ENCODE results near the gene PRKG1.

DNA sequence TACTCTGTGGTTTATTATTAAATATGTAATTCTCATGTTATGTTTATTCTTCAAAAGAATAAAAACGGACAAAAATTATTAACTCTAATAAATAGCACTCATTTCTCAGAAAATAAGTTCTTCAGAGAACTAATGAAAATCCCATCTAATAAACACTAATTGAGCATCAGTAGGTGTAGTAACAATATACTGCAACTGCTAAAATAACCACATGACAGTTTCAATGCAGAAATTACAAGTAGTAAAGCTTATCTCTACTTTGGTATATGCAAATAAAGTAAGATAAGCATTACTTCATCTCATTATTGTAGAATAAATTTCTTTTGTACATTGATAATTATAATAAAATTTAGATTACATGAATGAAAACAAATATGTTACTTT is 1183.4 kb downstream of the PRKG1 start:
- TF ChIP-seq POLR2A (IDR thresholded peaks at IDR 0.05; ENCODE audit: low read depth, low read length) (no peak), POLR2AphosphoS5 (IDR thresholded peaks at IDR 0.05; ENCODE audit: low read depth, low read length) (no peak), TAF1 (IDR thresholded peaks at IDR 0.05; ENCODE audit: borderline replicate concordance, low read depth, low read length) (no peak)
